ENCODE data around the gene TBCK. TPM values are rescaled to one million over a fixed set of nuclear protein-coding genes. Genes with fewer than 3 reads are reported as not detected.

Gene TBCK
- polyA plus RNA-seq, 1 of the 3 experiments (the other 2 are of a cell fraction) = 14.6 TPM

- ChIA-PET CTCF (interaction anchor here (1.2 kb wide), 1 partner anchor 11 kb away, joined by 3 read pairs; no protein-coding TSS in a partner anchor), POLR2A (no interaction called here)
- Histone ChIP-seq H3F3A (replicated peaks; ENCODE audit: insufficient read depth) (no peaks in the 10 kb centered on the region), H3K4me3 (ENCODE audit: low read depth in 2 of 2, low read length in 1 of 2) (no peak overlapping the region), H3K27ac (ENCODE audit: low read depth in 2 of 2, low read length in 1 of 2) (peak overlapping the region in 1 of 2 experiments; percentile 28; a peak in 1 of 4 replicates), H4K20me1 (ENCODE audit: insufficient read depth) (no peaks in the 10 kb centered on the region), H3K36me3 (replicated peaks in 1 of 2; ENCODE audit: control insufficient read depth in 1 of 2, insufficient read depth in 2 of 2, low read length in 1 of 2) (peaks cover 4 to 9% of the 10 kb centered on the region in 2 experiments), H3K9ac (no peak overlapping the region), H3K4me1 (ENCODE audit: control insufficient read depth in 1 of 2, insufficient read depth in 2 of 2, low read depth in 1 of 2, low read length in 1 of 2) (no peaks in the 10 kb centered on the region; a peak in 1 of 4 replicates), H3K79me2 (ENCODE audit: insufficient read depth) (no peaks in the 10 kb centered on the region), H3K9me3 (peaks cover 6% of the 10 kb centered on the region; the same call in 1 of the 2 replicates), H3K27me3 (ENCODE audit: insufficient read depth) (no peaks in the 10 kb centered on the region), H3K4me2 (no peak overlapping the region), H3K9me2 (no peaks in the 10 kb centered on the region), H2AFZ (ENCODE audit: low read depth) (no peak overlapping the region)
- TF ChIP-seq USF1 (IDR thresholded peaks at IDR 0.05; ENCODE audit: borderline replicate concordance, low read depth) (no peak), JUND (IDR thresholded peaks at IDR 0.05) (no peak), RCOR1 (IDR thresholded peaks at IDR 0.05; ENCODE audit: low read length) (no peak), CTCF (IDR thresholded peaks at IDR 0.05) (no peak), EP300 (IDR thresholded peaks at IDR 0.05; ENCODE audit: borderline replicate concordance in 1 of 2, low read depth in 1 of 2, low read length in 1 of 2) (no peak), FOSL2 (IDR thresholded peaks at IDR 0.05; ENCODE audit: borderline replicate concordance, low read depth) (no peak), RXRA (IDR thresholded peaks at IDR 0.05; ENCODE audit: borderline replicate concordance, low read depth) (no peak), EZH2phosphoT487 (IDR thresholded peaks at IDR 0.05; ENCODE audit: borderline replicate concordance, low read depth) (no peak), POLR2AphosphoS5 (IDR thresholded peaks at IDR 0.05; ENCODE audit: low read depth, low read length) (no peak), RFX5 (IDR thresholded peaks at IDR 0.05; ENCODE audit: low read length) (no peak), NFIC (IDR thresholded peaks at IDR 0.05; ENCODE audit: borderline replicate concordance) (no peak), SMC3 (IDR thresholded peaks at IDR 0.05; ENCODE audit: low read depth, low read length) (no peak), TEAD4 (IDR thresholded peaks at IDR 0.05; ENCODE audit: borderline replicate concordance, insufficient read depth) (no peak), PBX3 (IDR thresholded peaks at IDR 0.05) (no peak), CHD2 (IDR thresholded peaks at IDR 0.05; ENCODE audit: low read length, partially characterized antibody) (no peak), GATA2 (CRISPR knock-in tag; IDR thresholded peaks at IDR 0.05) (no peak), TCF12 (IDR thresholded peaks at IDR 0.05) (no peak), MXI1 (IDR thresholded peaks at IDR 0.05; ENCODE audit: low read depth, low read length) (no peak)
- 63% methylated on average over 2 of the region's 2 CpGs for WGBS (ENCODE audit: low lambda C conversion rate)
- DNase-seq = no peak
These were observed 220.6 kb downstream of the TBCK start for GRCh38 chr4:106095408-106095807.

All from SK-N-SH (cell line).